Left ventricle myocardium superior (tissue), 1 donor: ENCODE measurements around the gene ACSL4. TPM values are rescaled to one million over a fixed set of nuclear protein-coding genes. Genes with fewer than 3 reads are reported as not detected.
"Not testable (repeated sequence)": the region's sequence is repeated elsewhere in the genome, so short reads cannot be mapped to it uniquely, and the experiment has no call there.

Experiments
- ATAC-seq: fragments of 200-7000 bp; cut with Tn5 transposase; one replicate; pipeline ENCODE4 v1.9.1; 2020; ENCODE audit warnings: mild to moderate bottlenecking, moderate library complexity
- DNase-seq: peaks from one replicate; pipeline ENCODE4 v3.0.0-alpha.2; 2020
- intact Hi-C: fragments of 100-400 bp; cut with micrococcal nuclease; formaldehyde crosslinking; loops from one replicate; pipeline ENCODE4 v1.11.0; 2022
- total RNA-seq: library from RNA; stranded (reverse); fragmentation: NEBNext Ultra II Directional; extraction: Animal tissue kit (Norgen Biotek cat#: 25700); gene quantifications from one replicate; pipeline ENCODE4 v1.2.1, GENCODE V29; 2021
- donor health status: DM: no; HTN: yes; CAD: no; lungs with severe emphysema.

The ACSL4 gene
- total RNA-seq, 1 donor from 2014 or later, result 33.0 TPM

- no peak for ATAC-seq
- intact Hi-C loops, result no loop called here
- no peak for DNase-seq
Measured at GRCh38 chrX:109733613-109734083, 591 bp upstream of the ACSL4 start.

- DNase-seq, result no peak
- intact Hi-C loops, result no loop called here
- peak; percentile 42 for ATAC-seq
Measured at GRCh38 chrX:109732017-109732801, 848 bp downstream of the ACSL4 start.

- ATAC-seq, result no peak
- no peak for DNase-seq
- intact Hi-C loops, result no loop called here
Measured at GRCh38 chrX:109728173-109728535, 4.9 kb downstream of the ACSL4 start.

DNA sequence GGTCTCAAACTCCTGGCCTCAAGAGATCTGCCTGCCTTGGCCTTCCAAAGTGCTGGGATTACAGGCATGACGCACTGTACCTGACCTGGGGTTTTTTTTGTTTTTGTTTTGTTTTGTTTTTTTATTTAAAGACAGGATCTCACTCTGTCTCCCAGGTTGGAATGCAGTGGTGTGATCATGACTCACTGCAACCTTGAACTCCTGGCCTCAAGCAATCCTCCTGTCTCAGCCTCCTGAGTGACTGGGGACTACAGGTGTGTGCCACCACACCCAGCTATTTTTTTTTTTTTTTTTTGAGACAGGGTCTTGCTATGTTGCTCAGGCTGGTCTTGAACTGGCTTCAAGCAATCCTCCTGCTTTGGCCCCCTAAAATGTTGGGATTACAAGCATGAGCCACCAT, 8.1 kb downstream of the ACSL4 start:
- intact Hi-C loops, DNase-seq, ATAC-seq: not testable (repeated sequence)

DNA sequence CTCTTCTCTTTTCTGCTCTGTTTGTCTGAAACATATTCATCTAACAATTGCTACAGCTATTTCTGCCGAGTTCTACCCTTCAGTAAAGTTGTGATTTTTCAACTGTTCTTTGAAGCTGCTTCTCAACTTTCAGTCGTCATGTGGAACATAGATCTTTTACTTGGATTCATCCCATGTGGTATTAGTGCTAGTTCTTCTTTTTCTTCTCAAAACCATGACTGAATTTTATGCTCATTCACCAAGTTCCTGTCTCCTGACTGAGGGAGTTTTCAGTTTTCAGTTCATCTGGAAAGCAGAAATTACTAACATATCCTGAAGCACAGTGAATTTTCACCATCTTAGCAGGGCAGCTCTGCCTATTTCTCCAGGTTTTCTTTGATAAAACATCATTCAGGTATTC, 12.1 kb downstream of the ACSL4 start:
- intact Hi-C loops, result no loop called here
- DNase-seq (no peak), ATAC-seq (no peak)

DNA sequence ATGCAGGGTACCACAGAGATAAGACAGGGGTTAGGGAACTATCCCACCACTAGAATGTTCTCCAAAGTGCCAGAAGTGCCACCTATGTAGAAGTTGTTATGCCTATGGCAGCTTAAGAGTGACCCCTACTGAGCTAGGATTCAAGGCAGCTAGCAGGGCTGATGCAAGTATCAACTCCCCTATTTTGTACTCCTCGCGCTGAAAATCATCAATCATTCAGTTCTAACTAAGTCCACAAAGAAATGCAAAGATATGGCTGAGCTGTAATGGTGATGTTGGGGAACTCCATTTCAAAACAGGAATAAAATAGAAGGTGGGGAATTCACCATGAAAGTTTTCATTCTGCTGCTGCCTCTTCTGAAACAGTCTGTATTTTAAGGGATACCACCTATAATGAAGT, 13.8 kb downstream of the ACSL4 start:
- no peak for DNase-seq
- no peak for ATAC-seq
- intact Hi-C loops, result no loop called here

GRCh38 chrX:109716431-109717028, 16.5 kb downstream of the ACSL4 start:
- DNase-seq (no peak), ATAC-seq (peak; percentile 51)
- intact Hi-C loops, result no loop called here

- no peak for DNase-seq
- no peak for ATAC-seq
- intact Hi-C loops, result loop anchor here (5.0 kb wide), 1 partner anchor 143 kb away; no protein-coding TSS in a partner anchor
Measured at GRCh38 chrX:109714340-109714958, 18.6 kb downstream of the ACSL4 start.

- DNase-seq (no peak), ATAC-seq (no peak)
- intact Hi-C loops, result loop anchor here (5.0 kb wide), 1 partner anchor 147 kb away; no protein-coding TSS in a partner anchor
Measured at GRCh38 chrX:109710181-109710580, 22.9 kb downstream of the ACSL4 start.

- ATAC-seq, result peak; percentile 51
- intact Hi-C loops, result no loop called here
- DNase-seq, result no peak
Measured at GRCh38 chrX:109709129-109709631, 23.9 kb downstream of the ACSL4 start.

GRCh38 chrX:109707720-109708119, 25.3 kb downstream of the ACSL4 start:
- ATAC-seq, result no peak
- intact Hi-C loops, result no loop called here
- DNase-seq, result no peak

DNA sequence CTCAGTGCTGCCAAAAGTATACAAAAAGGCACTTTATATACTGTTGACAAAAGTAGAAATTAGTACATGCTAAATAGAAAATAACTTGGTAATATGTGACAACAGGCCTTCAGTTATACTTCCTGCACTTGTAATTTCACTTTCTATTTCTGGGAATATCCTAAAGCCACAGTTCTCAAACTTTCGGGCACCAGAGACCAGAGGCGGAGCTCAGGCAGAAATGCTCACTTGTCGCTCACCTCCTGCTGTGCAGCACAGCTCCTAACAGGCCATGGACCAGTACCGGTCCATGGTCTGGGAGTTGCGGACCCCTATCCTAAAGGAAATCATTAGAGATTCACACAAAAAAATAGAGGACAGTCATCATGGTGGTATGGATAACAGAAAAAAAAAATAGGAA, 25.7 kb downstream of the ACSL4 start:
- DNase-seq (no peak), ATAC-seq (no peak)
- intact Hi-C loops, result no loop called here

- intact Hi-C loops, result no loop called here
- DNase-seq (no peak), ATAC-seq (no peak)
Measured at GRCh38 chrX:109704563-109704962, 28.5 kb downstream of the ACSL4 start.

- ATAC-seq, result no peak
- DNase-seq, result no peak
- intact Hi-C loops, result no loop called here
Measured at GRCh38 chrX:109697855-109698254, 35.2 kb downstream of the ACSL4 start.

GRCh38 chrX:109696146-109696740, 36.8 kb downstream of the ACSL4 start:
- intact Hi-C loops, result no loop called here
- DNase-seq (no peak), ATAC-seq (no peak)

- intact Hi-C loops, result no loop called here
- DNase-seq (no peak), ATAC-seq (no peak)
Measured at GRCh38 chrX:109695637-109696036, 37.4 kb downstream of the ACSL4 start.

DNA sequence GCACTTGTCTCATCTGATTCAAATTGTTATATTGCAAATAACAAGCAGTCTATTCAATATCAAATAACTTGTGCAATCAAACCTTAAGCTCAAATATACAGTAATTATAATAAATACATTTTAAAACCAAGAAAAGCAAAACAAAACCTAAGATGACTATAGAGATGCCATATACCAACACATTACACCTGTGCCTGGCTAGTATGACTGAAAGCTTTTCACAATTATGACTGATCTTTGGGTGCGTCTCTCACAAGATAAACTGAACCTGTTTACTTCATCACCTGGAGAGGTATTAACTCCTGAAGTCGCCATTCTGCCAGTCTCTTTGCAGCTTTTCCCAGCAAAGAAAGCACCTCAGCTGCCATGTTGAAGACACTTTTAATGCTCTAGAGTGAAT, 41.3 kb downstream of the ACSL4 start:
- intact Hi-C loops, result no loop called here
- ATAC-seq, result no peak
- DNase-seq, result no peak

GRCh38 chrX:109691277-109691676, 41.8 kb downstream of the ACSL4 start:
- DNase-seq (no peak), ATAC-seq (no peak)
- intact Hi-C loops, result no loop called here

GRCh38 chrX:109687903-109688302, 45.2 kb downstream of the ACSL4 start:
- ATAC-seq, result no peak
- intact Hi-C loops, result no loop called here
- DNase-seq, result no peak

- ATAC-seq (no peak), DNase-seq (no peak)
- intact Hi-C loops, result no loop called here
Measured at GRCh38 chrX:109685656-109686078, 47.4 kb downstream of the ACSL4 start.
